PC-9 (cell line): ENCODE results near the gene WNT2B. TPM values are rescaled to one million over a fixed set of nuclear protein-coding genes. Genes with fewer than 3 reads are reported as not detected.

Source experiments
- BruUV-seq: library from RNA; stranded (reverse); fragments of 400-500 nt; replicated peaks from 2 replicates; lab custom pipeline; 2021; lab: Mats Ljungman, UMichigan
- CTCF ChIA-PET: fragments of 300-600 bp; sonication (Branson Sonifier 250); formaldehyde crosslinking; loops from one replicate; lab custom pipeline; 2022; ENCODE audit warnings: antibody characterized with exemption; lab: Charles Lee
- POLR2A ChIA-PET: fragments of 300-600 bp; sonication (Branson Sonifier 250); formaldehyde crosslinking; loops from one replicate; lab custom pipeline; 2022; ENCODE audit warnings: antibody characterized with exemption; ENCODE audit not compliant: unreplicated experiment; lab: Charles Lee
- DNase-seq, 2 experiments: peaks; one replicate each; pipeline versions ENCODE4 v3.0.0 to v3.0.0-alpha.2; 2015 to 2022; ENCODE audit warnings: mixed read lengths in 1 of 2
- H2AFZ ChIP-seq: fragments of 200-600 bp; sonication (generic); 2 replicates; pipeline ENCODE4 v1.8.1; 2017; ENCODE audit warnings: antibody characterized with exemption
- H3F3A ChIP-seq: fragments of 200-600 bp; sonication (generic); 2 replicates; pipeline ENCODE4 v1.8.1; 2017; ENCODE audit warnings: antibody characterized with exemption, mild to moderate bottlenecking, low read depth; ENCODE audit not compliant: insufficient read depth
- H3K27ac ChIP-seq: fragments of 200-600 bp; sonication (generic); 2 replicates; pipeline ENCODE4 v1.6.1; 2016; ENCODE audit warnings: mixed run types
- H3K27me3 ChIP-seq: fragments of 200-600 bp; sonication (generic); 2 replicates; pipeline ENCODE4 v1.6.1; 2016; ENCODE audit warnings: low read depth, mixed run types; ENCODE audit not compliant: insufficient read depth
- H3K36me3 ChIP-seq: fragments of 200-600 bp; sonication (generic); 2 replicates; pipeline ENCODE4 v1.6.1; 2016; ENCODE audit warnings: low read depth, mixed run types
- H3K4me1 ChIP-seq: fragments of 200-600 bp; sonication (generic); replicated peaks from 2 replicates; pipeline ENCODE4 v1.6.1; 2016; ENCODE audit warnings: mixed run types; ENCODE audit not compliant: insufficient read depth
- H3K4me2 ChIP-seq: fragments of 200-600 bp; sonication (generic); 2 replicates; pipeline ENCODE4 v1.6.1; 2017; ENCODE audit warnings: mixed run types
- H3K4me3 ChIP-seq: fragments of 200-600 bp; sonication (generic); 2 replicates; pipeline ENCODE4 v1.6.1; 2016; ENCODE audit warnings: mixed run types
- H3K79me2 ChIP-seq: fragments of 200-600 bp; sonication (generic); 2 replicates; pipeline ENCODE4 v1.6.1; 2017; ENCODE audit warnings: low read depth, mixed run types
- H3K9me2 ChIP-seq: fragments of 200-600 bp; sonication (generic); 2 replicates; pipeline ENCODE4 v1.8.1; 2017; ENCODE audit warnings: mild to moderate bottlenecking; ENCODE audit not compliant: insufficient read depth
- H3K9me3 ChIP-seq: fragments of 200-600 bp; sonication (generic); 2 replicates; pipeline ENCODE4 v1.8.1; 2016; ENCODE audit warnings: low read depth; ENCODE audit not compliant: insufficient read depth
- H4K20me1 ChIP-seq: fragments of 200-600 bp; sonication (generic); 2 replicates; pipeline ENCODE4 v1.8.1; 2017; ENCODE audit not compliant: insufficient read depth
- CTCF ChIP-seq: fragments of 200-600 bp; sonication (generic); conservative IDR thresholded peaks from 2 replicates; pipeline ENCODE4 v1.6.1; 2017; ENCODE audit warnings: mixed run types, antibody characterized with exemption, mild to moderate bottlenecking, moderate library complexity
- EZH2 ChIP-seq: fragments of 200-600 bp; sonication (generic); IDR thresholded peaks from 2 replicates; pipeline ENCODE4 v1.8.0; 2017; ENCODE audit warnings: antibody characterized with exemption, low read depth
- intact Hi-C: fragments of 100-400 bp; cut with micrococcal nuclease; formaldehyde crosslinking; loops from one replicate; pipeline ENCODE4 v1.10.0; 2022; ENCODE audit not compliant: unreplicated experiment
- total RNA-seq: library from RNA; stranded (reverse); gene quantifications from 2 replicates; pipeline ENCODE4 v1.2.3, GENCODE V29; 2021

The WNT2B gene
- total RNA-seq, 1 experiment from 2014 or later, result 0.98 TPM

GRCh38 chr1:112507921-112508277, 866 bp upstream of the WNT2B start:
- no TSS peak for BruUV-seq
- ChIA-PET CTCF (no interaction called here), POLR2A (no interaction called here)
- H3K36me3 ChIP-seq, result no peaks in the 10 kb centered on the region
- H3K4me3 ChIP-seq, result peak overlapping the region; percentile 71
- TF ChIP-seq CTCF (no peak), EZH2 (no peak)
- peak overlapping the region; percentile 93 for H3K4me2 ChIP-seq
- peak overlapping the region; percentile 89 for H2AFZ ChIP-seq
- peaks cover 11% of the 10 kb centered on the region; the same call in 1 of the 2 replicates for H3K27me3 ChIP-seq
- H3K79me2 ChIP-seq, result no peaks in the 10 kb centered on the region
- no peaks in the 10 kb centered on the region for H3K9me3 ChIP-seq
- H3F3A ChIP-seq, result no peaks in the 10 kb centered on the region
- H4K20me1 ChIP-seq, result no peaks in the 10 kb centered on the region
- H3K9me2 ChIP-seq, result no peaks in the 10 kb centered on the region
- intact Hi-C loops, result no loop called here
- no peak for DNase-seq
- H3K27ac ChIP-seq, result no peak overlapping the region
- 0 out of 2 replicates have a peak, but pooled peaks cover 10% of the 10 kb centered on the region for H3K4me1 ChIP-seq

- Histone ChIP-seq H2AFZ (no peak overlapping the region; the same call in 1 of the 2 replicates), H3K9me2 (no peaks in the 10 kb centered on the region), H3K27me3 (peaks cover 11% of the 10 kb centered on the region; the same call in 1 of the 2 replicates), H4K20me1 (no peaks in the 10 kb centered on the region), H3K79me2 (no peaks in the 10 kb centered on the region), H3K36me3 (no peaks in the 10 kb centered on the region), H3K4me2 (peak overlapping the region; percentile 93), H3F3A (no peaks in the 10 kb centered on the region), H3K9me3 (no peaks in the 10 kb centered on the region), H3K4me1 (0 out of 2 replicates have a peak, but pooled peaks cover 10% of the 10 kb centered on the region), H3K4me3 (peak overlapping the region; percentile 71), H3K27ac (no peak overlapping the region)
- no TSS peak for BruUV-seq
- no peak for TF ChIP-seq EZH2
- no peak for TF ChIP-seq CTCF
- ChIA-PET CTCF (no interaction called here), POLR2A (no interaction called here)
- intact Hi-C loops, result no loop called here
- DNase-seq, result no peak
These were observed 367 bp downstream of the WNT2B start for GRCh38 chr1:112509005-112509659.

- Histone ChIP-seq H2AFZ (no peak overlapping the region), H3F3A (no peaks in the 10 kb centered on the region), H4K20me1 (no peaks in the 10 kb centered on the region), H3K4me3 (no peak overlapping the region), H3K27ac (no peak overlapping the region), H3K4me1 (0 out of 2 replicates have a peak, but pooled peaks cover 10% of the 10 kb centered on the region), H3K79me2 (no peaks in the 10 kb centered on the region), H3K27me3 (peaks cover 11% of the 10 kb centered on the region; the same call in 1 of the 2 replicates), H3K4me2 (no peak overlapping the region), H3K9me3 (no peaks in the 10 kb centered on the region), H3K36me3 (no peaks in the 10 kb centered on the region), H3K9me2 (no peaks in the 10 kb centered on the region)
- TF ChIP-seq EZH2, result no peak
- no peak for TF ChIP-seq CTCF
- DNase-seq, result no peak
- POLR2A ChIA-PET, result no interaction called here
- intact Hi-C loops, result no loop called here
- BruUV-seq, result no TSS peak
- CTCF ChIA-PET, result no interaction called here
These were observed 954 bp downstream of the WNT2B start for GRCh38 chr1:112509660-112510178.
